GM23338 (cell line): ENCODE measurements around the gene FRMPD1. TPM values are rescaled to one million over a fixed set of nuclear protein-coding genes. Genes with fewer than 3 reads are reported as not detected.
"Not testable (repeated sequence)": the region's sequence is repeated elsewhere in the genome, so short reads cannot be mapped to it uniquely, and the experiment has no call there.

Source experiments
- ATAC-seq: fragments of 200-7000 bp; cut with Tn5 transposase; 3 replicates; pipeline ENCODE4 v1.9.1; 2020
- DNase-seq: peaks from one replicate; pipeline ENCODE4 v3.0.0-alpha.2; 2015; ENCODE audit warnings: low spot score
- H2AFZ ChIP-seq: fragments of 200-600 bp; sonication (generic); 2 replicates; pipeline ENCODE4 v1.8.0; 2016; ENCODE audit warnings: antibody characterized with exemption, mild to moderate bottlenecking, moderate library complexity
- H3F3A ChIP-seq: fragments of 200-600 bp; sonication (generic); replicated peaks from 2 replicates; pipeline ENCODE4 v1.8.0; 2017; ENCODE audit warnings: antibody characterized with exemption, mixed run types, low read depth
- H3K27ac ChIP-seq: fragments of 200-600 bp; sonication (generic); 2 replicates; pipeline ENCODE4 v1.6.1; 2016; ENCODE audit warnings: low read depth
- H3K27me3 ChIP-seq: fragments of 200-600 bp; sonication (generic); 2 replicates; pipeline ENCODE4 v1.8.0; 2016; ENCODE audit warnings: mild to moderate bottlenecking, mixed run types, moderate library complexity; ENCODE audit not compliant: insufficient read depth
- H3K36me3 ChIP-seq: fragments of 200-600 bp; sonication (generic); 2 replicates; pipeline ENCODE4 v1.8.0; 2016; ENCODE audit warnings: mild to moderate bottlenecking; ENCODE audit not compliant: insufficient read depth
- H3K4me1 ChIP-seq: fragments of 200-600 bp; sonication (generic); 2 replicates; pipeline ENCODE4 v1.8.0; 2016; ENCODE audit warnings: mild to moderate bottlenecking, moderate library complexity; ENCODE audit not compliant: insufficient read depth
- H3K4me2 ChIP-seq: fragments of 200-600 bp; sonication (generic); 2 replicates; pipeline ENCODE4 v1.7.1; 2017; ENCODE audit warnings: mixed run types
- H3K4me3 ChIP-seq: fragments of 200-600 bp; sonication (generic); 2 replicates; pipeline ENCODE4 v1.6.1; 2016; ENCODE audit warnings: mixed run types
- H3K79me2 ChIP-seq: fragments of 200-600 bp; sonication (generic); replicated peaks from 2 replicates; pipeline ENCODE4 v1.8.0; 2017; ENCODE audit warnings: mild to moderate bottlenecking; ENCODE audit not compliant: insufficient read depth
- H3K9me2 ChIP-seq: fragments of 200-600 bp; sonication (generic); 2 replicates; pipeline ENCODE4 v1.8.0; 2017; ENCODE audit not compliant: insufficient read depth
- H4K20me1 ChIP-seq: fragments of 200-600 bp; sonication (generic); replicated peaks from 2 replicates; pipeline ENCODE4 v1.8.0; 2017; ENCODE audit warnings: mild to moderate bottlenecking; ENCODE audit not compliant: insufficient read depth
- H3K27ac Mint-ChIP-seq: 2 replicates; pipeline ENCODE4 v1.8.0; 2020; ENCODE audit warnings: inconsistent platforms, mild to moderate bottlenecking, moderate library complexity, mixed read lengths
- H3K27me3 Mint-ChIP-seq: 3 replicates; pipeline ENCODE4 v1.8.0; 2022; ENCODE audit warnings: low read depth, mild to moderate bottlenecking, moderate library complexity, mixed read lengths, inconsistent platforms; ENCODE audit not compliant: insufficient read depth, poor library complexity
- H3K36me3 Mint-ChIP-seq: 3 replicates; pipeline ENCODE4 v1.8.0; 2021; ENCODE audit warnings: low read depth, mild to moderate bottlenecking, inconsistent platforms, moderate library complexity, mixed read lengths
- H3K4me1 Mint-ChIP-seq: 3 replicates; pipeline ENCODE4 v1.8.0; 2020; ENCODE audit warnings: mild to moderate bottlenecking, inconsistent platforms, mixed read lengths
- H3K4me3 Mint-ChIP-seq: 3 replicates; pipeline ENCODE4 v1.8.0; 2021; ENCODE audit warnings: moderate library complexity, mild to moderate bottlenecking, inconsistent platforms, mixed read lengths
- H3K9me3 Mint-ChIP-seq: 3 replicates; pipeline ENCODE4 v1.8.0; 2020; ENCODE audit warnings: moderate library complexity, mild to moderate bottlenecking, inconsistent platforms, mixed read lengths
- CREB1 ChIP-seq: fragments of 250-450 bp; sonication (Bioruptor Pico); IDR thresholded peaks from 2 replicates; pipeline ENCODE4 v1.5.0; 2020; ENCODE audit warnings: low read depth, mild to moderate bottlenecking, moderate library complexity
- EZH2phosphoT487 ChIP-seq: fragments of 200-600 bp; sonication (generic); IDR thresholded peaks from one replicate; pipeline ENCODE4 v1.8.1; 2018; ENCODE audit warnings: antibody characterized with exemption; ENCODE audit not compliant: unreplicated experiment
- JUNB ChIP-seq: IDR thresholded peaks from one replicate; pipeline ENCODE4 v1.6.1; 2016; ENCODE audit warnings: antibody characterized with exemption; ENCODE audit not compliant: unreplicated experiment
- ZNF114 ChIP-seq: fragments of 250-450 bp; sonication (Bioruptor Pico); IDR thresholded peaks from 2 replicates; pipeline ENCODE4 v1.5.0; 2020; ENCODE audit warnings: mild to moderate bottlenecking, moderate library complexity
- polyA plus RNA-seq: library from polyadenylated mRNA; unstranded; fragments of >200 nt; fragmentation: Nextera tagmentation; extraction: Ambion mirVana; gene quantifications from 2 replicates; pipeline ENCODE4 v1.2.1, GENCODE V29; 2016
- total RNA-seq: library from RNA; depleted of rRNA; stranded (reverse); fragments of >200 nt; shearing (Covaris generic); gene quantifications from 2 replicates; pipeline ENCODE4 v1.2.3, GENCODE V29; 2014
- TF ChIP-seq, protein P1 (sequence below): IDR thresholded peaks from one replicate; pipeline ENCODE4 v1.6.1; 2018; ENCODE audit warnings: antibody characterized with exemption; ENCODE audit not compliant: unreplicated experiment
- TF ChIP-seq, protein P2 (sequence below): IDR thresholded peaks from 2 replicates; pipeline ENCODE4 v1.6.1; 2016; ENCODE audit warnings: antibody characterized with exemption
- TF ChIP-seq, protein P3 (sequence below), 2 experiments: fragments of 200-600 bp in 1 of 2; sonication (generic) in 1 of 2; conservative IDR thresholded peaks; 2 replicates each; pipeline versions ENCODE4 v1.5.1 to v1.6.1; 2016 to 2017; ENCODE audit warnings: antibody characterized with exemption in 2 of 2, low read depth in 2 of 2, mild to moderate bottlenecking in 2 of 2, moderate library complexity in 1 of 2

FRMPD1 gene
- total and polyA plus RNA-seq, 2 experiments from 2014 or later, result 0.23 to 0.63 TPM

DNA sequence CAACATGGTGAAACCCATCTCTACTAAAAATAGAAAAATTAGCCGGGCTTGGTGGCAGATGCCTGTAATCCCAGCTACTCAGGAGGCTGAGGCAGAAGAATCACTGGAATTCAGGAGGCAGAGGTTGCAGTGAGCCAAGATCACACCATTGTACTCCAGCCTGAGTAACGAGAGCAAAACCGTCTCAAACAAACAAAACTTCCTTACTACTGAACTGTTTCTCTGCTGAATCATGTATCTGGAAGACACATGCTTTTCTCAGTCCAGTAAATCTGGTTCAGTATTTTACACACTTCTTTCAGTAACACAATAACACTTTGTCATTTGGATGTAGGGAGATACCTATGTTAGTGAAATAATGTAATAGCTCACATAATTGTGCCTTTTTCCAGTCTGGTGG lies 110.8 kb downstream of the FRMPD1 start (continued):
- TF ChIP-seq, protein P1, sequence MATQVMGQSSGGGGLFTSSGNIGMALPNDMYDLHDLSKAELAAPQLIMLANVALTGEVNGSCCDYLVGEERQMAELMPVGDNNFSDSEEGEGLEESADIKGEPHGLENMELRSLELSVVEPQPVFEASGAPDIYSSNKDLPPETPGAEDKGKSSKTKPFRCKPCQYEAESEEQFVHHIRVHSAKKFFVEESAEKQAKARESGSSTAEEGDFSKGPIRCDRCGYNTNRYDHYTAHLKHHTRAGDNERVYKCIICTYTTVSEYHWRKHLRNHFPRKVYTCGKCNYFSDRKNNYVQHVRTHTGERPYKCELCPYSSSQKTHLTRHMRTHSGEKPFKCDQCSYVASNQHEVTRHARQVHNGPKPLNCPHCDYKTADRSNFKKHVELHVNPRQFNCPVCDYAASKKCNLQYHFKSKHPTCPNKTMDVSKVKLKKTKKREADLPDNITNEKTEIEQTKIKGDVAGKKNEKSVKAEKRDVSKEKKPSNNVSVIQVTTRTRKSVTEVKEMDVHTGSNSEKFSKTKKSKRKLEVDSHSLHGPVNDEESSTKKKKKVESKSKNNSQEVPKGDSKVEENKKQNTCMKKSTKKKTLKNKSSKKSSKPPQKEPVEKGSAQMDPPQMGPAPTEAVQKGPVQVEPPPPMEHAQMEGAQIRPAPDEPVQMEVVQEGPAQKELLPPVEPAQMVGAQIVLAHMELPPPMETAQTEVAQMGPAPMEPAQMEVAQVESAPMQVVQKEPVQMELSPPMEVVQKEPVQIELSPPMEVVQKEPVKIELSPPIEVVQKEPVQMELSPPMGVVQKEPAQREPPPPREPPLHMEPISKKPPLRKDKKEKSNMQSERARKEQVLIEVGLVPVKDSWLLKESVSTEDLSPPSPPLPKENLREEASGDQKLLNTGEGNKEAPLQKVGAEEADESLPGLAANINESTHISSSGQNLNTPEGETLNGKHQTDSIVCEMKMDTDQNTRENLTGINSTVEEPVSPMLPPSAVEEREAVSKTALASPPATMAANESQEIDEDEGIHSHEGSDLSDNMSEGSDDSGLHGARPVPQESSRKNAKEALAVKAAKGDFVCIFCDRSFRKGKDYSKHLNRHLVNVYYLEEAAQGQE, result no peak
- TF ChIP-seq CREB1 (no peak), EZH2phosphoT487 (no peak)
- TF ChIP-seq, protein P2, sequence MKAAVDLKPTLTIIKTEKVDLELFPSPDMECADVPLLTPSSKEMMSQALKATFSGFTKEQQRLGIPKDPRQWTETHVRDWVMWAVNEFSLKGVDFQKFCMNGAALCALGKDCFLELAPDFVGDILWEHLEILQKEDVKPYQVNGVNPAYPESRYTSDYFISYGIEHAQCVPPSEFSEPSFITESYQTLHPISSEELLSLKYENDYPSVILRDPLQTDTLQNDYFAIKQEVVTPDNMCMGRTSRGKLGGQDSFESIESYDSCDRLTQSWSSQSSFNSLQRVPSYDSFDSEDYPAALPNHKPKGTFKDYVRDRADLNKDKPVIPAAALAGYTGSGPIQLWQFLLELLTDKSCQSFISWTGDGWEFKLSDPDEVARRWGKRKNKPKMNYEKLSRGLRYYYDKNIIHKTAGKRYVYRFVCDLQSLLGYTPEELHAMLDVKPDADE, result no peak

DNA sequence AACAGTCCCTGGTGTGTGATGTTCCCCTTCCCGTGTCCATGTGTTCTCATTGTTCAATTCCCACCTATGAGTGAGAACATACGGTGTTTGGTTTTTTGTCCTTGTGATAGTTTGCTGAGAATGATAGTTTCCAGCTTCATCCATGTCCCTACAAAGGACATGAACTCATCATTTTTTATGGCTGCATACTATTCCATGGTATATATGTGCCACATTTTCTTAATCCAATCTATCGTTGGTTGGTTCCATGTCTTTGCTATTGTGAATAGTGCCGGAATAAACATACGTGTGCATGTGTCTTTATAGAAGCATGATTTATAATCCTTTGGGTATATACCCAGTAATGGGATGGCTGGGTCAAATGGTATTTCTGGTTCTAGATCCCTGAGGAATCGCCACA lies 114.5 kb downstream of the FRMPD1 start:
- H3K9me2 ChIP-seq, DNase-seq, H3K79me2 ChIP-seq, H4K20me1 ChIP-seq, H3K36me3 ChIP-seq, H3K27me3 ChIP-seq, H3K27ac Mint-ChIP-seq, H3F3A ChIP-seq, ATAC-seq, H3K4me1 Mint-ChIP-seq, H3K27ac ChIP-seq, H3K4me3 ChIP-seq, H3K9me3 Mint-ChIP-seq, H2AFZ ChIP-seq, H3K4me1 ChIP-seq, H3K27me3 Mint-ChIP-seq, H3K4me2 ChIP-seq, H3K4me3 Mint-ChIP-seq: not testable (repeated sequence)
- peaks cover 13% of the 10 kb centered on the region; the same call in 2 of the 3 replicates for H3K36me3 Mint-ChIP-seq

DNA sequence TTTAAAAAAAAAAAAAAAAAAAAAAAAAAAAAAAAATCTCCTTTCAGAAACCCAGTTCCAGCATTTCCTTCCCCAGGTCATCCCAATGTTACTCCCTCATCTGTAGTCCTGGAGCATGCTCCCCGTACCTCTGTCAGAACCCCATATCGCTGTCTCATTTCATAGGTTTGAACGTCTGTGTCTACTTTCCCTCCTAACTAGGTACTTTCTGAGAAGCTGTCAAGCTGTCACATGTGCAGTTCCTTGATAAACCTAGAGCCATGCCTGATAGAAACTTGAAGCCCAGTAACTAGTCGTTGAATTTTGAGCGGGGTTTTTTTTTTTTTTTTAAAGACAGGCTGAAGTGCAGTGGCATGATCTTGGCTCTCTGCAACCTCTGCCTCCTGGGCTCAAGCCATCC lies 118.6 kb downstream of the FRMPD1 start:
- no peak for ATAC-seq

More for the DNA sequence above, 118.6 kb downstream of the FRMPD1 start:
- TF ChIP-seq, protein P2, result no peak
- no peak for TF ChIP-seq JUNB
- no peak for TF ChIP-seq CREB1
- no peak for TF ChIP-seq ZNF114 (CRISPR knock-in tag)
- TF ChIP-seq, protein P3, sequence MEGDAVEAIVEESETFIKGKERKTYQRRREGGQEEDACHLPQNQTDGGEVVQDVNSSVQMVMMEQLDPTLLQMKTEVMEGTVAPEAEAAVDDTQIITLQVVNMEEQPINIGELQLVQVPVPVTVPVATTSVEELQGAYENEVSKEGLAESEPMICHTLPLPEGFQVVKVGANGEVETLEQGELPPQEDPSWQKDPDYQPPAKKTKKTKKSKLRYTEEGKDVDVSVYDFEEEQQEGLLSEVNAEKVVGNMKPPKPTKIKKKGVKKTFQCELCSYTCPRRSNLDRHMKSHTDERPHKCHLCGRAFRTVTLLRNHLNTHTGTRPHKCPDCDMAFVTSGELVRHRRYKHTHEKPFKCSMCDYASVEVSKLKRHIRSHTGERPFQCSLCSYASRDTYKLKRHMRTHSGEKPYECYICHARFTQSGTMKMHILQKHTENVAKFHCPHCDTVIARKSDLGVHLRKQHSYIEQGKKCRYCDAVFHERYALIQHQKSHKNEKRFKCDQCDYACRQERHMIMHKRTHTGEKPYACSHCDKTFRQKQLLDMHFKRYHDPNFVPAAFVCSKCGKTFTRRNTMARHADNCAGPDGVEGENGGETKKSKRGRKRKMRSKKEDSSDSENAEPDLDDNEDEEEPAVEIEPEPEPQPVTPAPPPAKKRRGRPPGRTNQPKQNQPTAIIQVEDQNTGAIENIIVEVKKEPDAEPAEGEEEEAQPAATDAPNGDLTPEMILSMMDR (conservative IDR thresholded peaks at IDR 0.05; ENCODE audit: low read depth in 2 of 2), result no peak
- no peak overlapping the region for H3K4me2 ChIP-seq
- H3K9me2 ChIP-seq, result no peaks in the 10 kb centered on the region
- no peaks in the 10 kb centered on the region for H3K79me2 ChIP-seq
- H2AFZ ChIP-seq, result no peak overlapping the region
- H3K27me3 Mint-ChIP-seq, result no peaks in the 10 kb centered on the region
- no peaks in the 10 kb centered on the region for H3F3A ChIP-seq
- H3K27ac ChIP-seq, result no peak overlapping the region
- H3K27me3 ChIP-seq, result no peaks in the 10 kb centered on the region
- no peak overlapping the region for H3K4me3 Mint-ChIP-seq
- H3K4me1 ChIP-seq, result no peaks in the 10 kb centered on the region
- H3K27ac Mint-ChIP-seq, result no peak overlapping the region
- no peak overlapping the region for H3K4me3 ChIP-seq
- 0 out of 3 replicates have a peak, but pooled peaks cover 3% of the 10 kb centered on the region for H3K9me3 Mint-ChIP-seq
- DNase-seq, result no peak
- H3K4me1 Mint-ChIP-seq, result no peaks in the 10 kb centered on the region
- H3K36me3 ChIP-seq, result no peaks in the 10 kb centered on the region
- H3K36me3 Mint-ChIP-seq, result peaks cover 15% of the 10 kb centered on the region; the same call in 2 of the 3 replicates
- no peaks in the 10 kb centered on the region; the same call in 1 of the 2 replicates for H4K20me1 ChIP-seq
